GM23248 (cell line): ENCODE results near the gene TERB2. TPM values are rescaled to one million over a fixed set of nuclear protein-coding genes. Genes with fewer than 3 reads are reported as not detected.

Experiments
- DNase-seq: peaks from one replicate; pipeline ENCODE4 v3.0.0-alpha.2; 2015
- H2AFZ ChIP-seq: fragments of 200-600 bp; sonication (generic); 2 replicates; pipeline ENCODE4 v1.6.1; 2016; ENCODE audit warnings: antibody characterized with exemption
- H3F3A ChIP-seq: fragments of 200-600 bp; sonication (generic); 2 replicates; pipeline ENCODE4 v1.6.1; 2016; ENCODE audit warnings: mild to moderate bottlenecking, antibody characterized with exemption, mixed run types; ENCODE audit not compliant: insufficient read depth
- H3K27ac ChIP-seq: fragments of 200-600 bp; sonication (generic); 2 replicates; pipeline ENCODE4 v1.5.1; 2016; ENCODE audit warnings: mild to moderate bottlenecking
- H3K27me3 ChIP-seq: fragments of 200-600 bp; sonication (generic); replicated peaks from 2 replicates; pipeline ENCODE4 v1.6.1; 2016; ENCODE audit warnings: mild to moderate bottlenecking; ENCODE audit not compliant: insufficient read depth
- H3K36me3 ChIP-seq: fragments of 200-600 bp; sonication (generic); 2 replicates; pipeline ENCODE4 v1.6.1; 2016; ENCODE audit warnings: low read depth, mild to moderate bottlenecking
- H3K4me1 ChIP-seq: fragments of 200-600 bp; sonication (generic); 2 replicates; pipeline ENCODE4 v1.6.1; 2016; ENCODE audit warnings: mild to moderate bottlenecking; ENCODE audit not compliant: insufficient read depth
- H3K4me2 ChIP-seq: fragments of 200-600 bp; sonication (generic); one replicate; pipeline ENCODE4 v1.6.1; 2016; ENCODE audit warnings: mild to moderate bottlenecking; ENCODE audit not compliant: unreplicated experiment
- H3K4me3 ChIP-seq: fragments of 200-600 bp; sonication (generic); 2 replicates; pipeline ENCODE4 v1.5.1; 2016; ENCODE audit warnings: mild to moderate bottlenecking
- H3K79me2 ChIP-seq: fragments of 200-600 bp; sonication (generic); 2 replicates; pipeline ENCODE4 v1.6.1; 2016; ENCODE audit warnings: mild to moderate bottlenecking; ENCODE audit not compliant: insufficient read depth
- H3K9ac ChIP-seq: fragments of 200-600 bp; sonication (generic); 2 replicates; pipeline ENCODE4 v1.6.1; 2016; ENCODE audit warnings: mild to moderate bottlenecking
- H3K9me2 ChIP-seq: fragments of 200-600 bp; sonication (generic); 2 replicates; pipeline ENCODE4 v1.6.1; 2016; ENCODE audit warnings: mixed run types, mild to moderate bottlenecking, moderate library complexity; ENCODE audit not compliant: insufficient read depth
- H3K9me3 ChIP-seq: fragments of 200-600 bp; sonication (generic); one replicate; pipeline ENCODE4 v1.6.1; 2017; ENCODE audit warnings: low read depth
- H4K20me1 ChIP-seq: fragments of 200-600 bp; sonication (generic); 2 replicates; pipeline ENCODE4 v1.6.0; 2016; ENCODE audit not compliant: insufficient read depth
- EZH2 ChIP-seq: fragments of 200-600 bp; sonication (generic); IDR thresholded peaks from 2 replicates; pipeline ENCODE4 v1.6.1; 2018; ENCODE audit warnings: antibody characterized with exemption, mild to moderate bottlenecking; ENCODE audit not compliant: insufficient read depth, poor library complexity, severe bottlenecking
- EZH2phosphoT487 ChIP-seq: fragments of 200-600 bp; sonication (generic); IDR thresholded peaks from 2 replicates; pipeline ENCODE4 v1.6.1; 2018; ENCODE audit warnings: antibody characterized with exemption, moderate library complexity, mild to moderate bottlenecking, low read depth; ENCODE audit not compliant: insufficient read depth
- WGBS, 2 experiments: methylation state at CpG; one replicate each; pipeline ENCODE4 v1.1.6; 2015 to 2017; ENCODE audit warnings: low lambda C conversion rate in 2 of 2, low coverage in 1 of 2; ENCODE audit errors: missing lambda C conversion rate in 2 of 2; 5-methylcytosine and 5-hydroxymethylcytosine counted together
- in situ Hi-C: fragments of 300-500 bp; cut with MboI; formaldehyde crosslinking; loops from 2 replicates; pipeline ENCODE4 v1.15.0; 2020
- polyA plus RNA-seq: library from polyadenylated mRNA; unstranded; fragments of >200 nt; fragmentation: Nextera tagmentation; extraction: Ambion mirVana; gene quantifications from 2 replicates; pipeline ENCODE4 v1.2.1, GENCODE V29; 2016
- small RNA-seq: library from RNA; depleted of rRNA; stranded (forward); fragments of <200 nt; gene quantifications from one replicate; pipeline ENCODE3, GENCODE V24; 2014; ENCODE audit warnings: low read depth, low replicate concordance
- total RNA-seq: library from RNA; depleted of rRNA; stranded (reverse); fragments of >200 nt; shearing (Covaris generic); gene quantifications from 2 replicates; pipeline ENCODE4 v1.2.3, GENCODE V29; 2014; rRNA removed

TERB2 gene
- total and polyA plus RNA-seq, 2 experiments from 2014 or later: not detected

DNA sequence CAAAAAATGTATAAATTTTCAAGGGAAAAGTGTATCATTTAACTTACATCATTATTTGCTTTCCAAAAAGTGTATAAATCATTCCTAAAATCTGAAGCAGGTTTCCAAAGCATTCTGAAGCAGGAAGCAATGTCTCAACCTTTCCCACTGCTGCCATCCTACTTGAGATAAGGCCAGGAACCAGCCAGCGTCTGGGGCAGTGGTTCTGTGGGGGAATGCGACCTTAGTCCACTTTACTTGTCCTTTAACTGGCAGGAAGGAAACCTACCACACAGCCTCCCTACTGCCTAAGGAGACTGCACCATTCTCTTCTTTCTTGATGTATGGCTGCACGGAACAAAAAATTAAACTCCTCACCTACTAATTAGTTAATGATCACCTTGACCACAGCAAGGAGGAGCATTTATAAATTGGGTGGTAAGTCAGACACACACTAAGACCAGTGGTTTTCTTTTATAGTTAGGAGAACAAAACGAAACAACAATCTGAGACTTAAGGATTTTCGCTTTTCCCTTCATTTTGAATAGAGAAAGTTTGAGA is 70.2 kb downstream of the TERB2 start:
- TF ChIP-seq EZH2 (no peak), EZH2phosphoT487 (no peak)
- DNase-seq: no peak
- Histone ChIP-seq H2AFZ (no peak overlapping the region), H3K4me3 (no peak overlapping the region), H3K4me1 (peaks cover 10% of the 10 kb centered on the region; the same call in 1 of the 2 replicates), H3F3A (0 out of 2 replicates have a peak, but pooled peaks cover 8% of the 10 kb centered on the region), H3K27ac (no peak overlapping the region), H3K9ac (no peak overlapping the region), H3K4me2 (no peak overlapping the region), H3K9me3 (no peaks in the 10 kb centered on the region), H3K36me3 (no peaks in the 10 kb centered on the region), H3K79me2 (no peaks in the 10 kb centered on the region), H3K27me3 (no peaks in the 10 kb centered on the region), H4K20me1 (no peaks in the 10 kb centered on the region), H3K9me2 (no peaks in the 10 kb centered on the region)
- in situ Hi-C loops: loop anchor here (10.0 kb wide), 1 partner anchor 172 kb away; no protein-coding TSS in a partner anchor
- WGBS, 2 experiments: 64 to 76% methylated on average over 5 of the region's 5 CpGs

DNA sequence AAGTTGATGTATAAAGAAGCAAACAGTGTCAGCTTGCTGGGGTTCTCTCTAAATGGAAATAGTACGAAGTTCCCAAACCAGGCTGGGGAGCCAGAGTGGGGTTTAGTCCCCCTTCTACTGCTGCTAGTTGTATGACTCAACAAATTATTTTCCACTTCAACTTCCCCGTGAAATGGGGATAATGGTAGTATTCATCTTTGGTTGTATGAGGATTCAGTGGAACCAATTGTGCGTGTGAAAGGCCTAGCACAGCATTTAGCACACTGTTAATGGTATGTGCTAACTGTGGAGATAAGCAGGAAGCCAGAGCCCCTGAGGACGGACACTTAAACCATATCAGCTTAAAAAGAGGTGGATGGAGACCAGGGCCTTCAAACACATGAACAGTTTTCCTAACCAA is 70.7 kb downstream of the TERB2 start:
- Histone ChIP-seq H3K9me3 (no peaks in the 10 kb centered on the region), H3K9ac (no peak overlapping the region), H3K4me3 (no peak overlapping the region), H2AFZ (no peak overlapping the region), H3K79me2 (no peaks in the 10 kb centered on the region), H4K20me1 (no peaks in the 10 kb centered on the region), H3K4me1 (peaks cover 10% of the 10 kb centered on the region; the same call in 1 of the 2 replicates), H3K27me3 (no peaks in the 10 kb centered on the region), H3K9me2 (no peaks in the 10 kb centered on the region), H3K36me3 (no peaks in the 10 kb centered on the region), H3K4me2 (no peak overlapping the region), H3F3A (0 out of 2 replicates have a peak, but pooled peaks cover 8% of the 10 kb centered on the region), H3K27ac (no peak overlapping the region)
- DNase-seq: no peak
- no peak for TF ChIP-seq EZH2phosphoT487
- TF ChIP-seq EZH2: no peak
- in situ Hi-C loops: loop anchor here (10.0 kb wide), 1 partner anchor 172 kb away; no protein-coding TSS in a partner anchor
- 59 to 71% methylated on average over 4 of the region's 4 CpGs for WGBS, 2 experiments

Small RNA genes lying within 50 kb of the gene (small RNA-seq; reads per million reads assigned to genes)
- gene RNU1-78P: not detected
- gene RNU6-1108P: not detected
- not detected for gene RNU6-1332P
- not detected for gene RNU6-966P

Other genes starting within 250 kb of the TERB2 start
- gene PATL2, start 245.4 kb upstream of the TERB2 start, total RNA-seq: not detected in 2 replicates
- 0.26 TPM in 1 of 2 replicates, not detected in the other for gene PATL2, start 245.4 kb upstream of the TERB2 start, polyA plus RNA-seq
- 1,965 and 2,442 TPM in 2 replicates for gene B2M, start 245.2 kb upstream of the TERB2 start, total RNA-seq
- gene B2M, start 245.2 kb upstream of the TERB2 start, polyA plus RNA-seq: 3,590 and 3,619 TPM in 2 replicates
- 9.2 and 9.7 TPM in 2 replicates for gene TRIM69, start 220.2 kb upstream of the TERB2 start, total RNA-seq
- 8.9 and 9.8 TPM in 2 replicates for gene TRIM69, start 220.2 kb upstream of the TERB2 start, polyA plus RNA-seq
- 12.9 and 14.2 TPM in 2 replicates for gene SORD, start 66.5 kb downstream of the TERB2 start, total RNA-seq
- gene SORD, start 66.5 kb downstream of the TERB2 start, polyA plus RNA-seq: 10.9 and 12.0 TPM in 2 replicates
- gene DUOX2, start 157.5 kb downstream of the TERB2 start, total RNA-seq: not detected in 2 replicates
- gene DUOX2, start 157.5 kb downstream of the TERB2 start, polyA plus RNA-seq: 0.03 TPM in 2 replicates
- gene DUOXA2, start 157.6 kb downstream of the TERB2 start, total RNA-seq: not detected in 2 replicates
- not detected in 2 replicates for gene DUOXA2, start 157.6 kb downstream of the TERB2 start, polyA plus RNA-seq
- gene DUOXA1, start 173.2 kb downstream of the TERB2 start, total RNA-seq: 2.4 TPM in 1 of 2 replicates, not detected in the other
- gene DUOXA1, start 173.2 kb downstream of the TERB2 start, polyA plus RNA-seq: 0.48 and 0.61 TPM in 2 replicates
- 0.32 and 0.89 TPM in 2 replicates for gene DUOX1, start 173.3 kb downstream of the TERB2 start, total RNA-seq
- gene DUOX1, start 173.3 kb downstream of the TERB2 start, polyA plus RNA-seq: 1.5 and 1.8 TPM in 2 replicates
- gene SHF, start 231.3 kb downstream of the TERB2 start, total RNA-seq: 0.25 and 0.32 TPM in 2 replicates
- gene SHF, start 231.3 kb downstream of the TERB2 start, polyA plus RNA-seq: 0.76 and 0.93 TPM in 2 replicates